Sigmoid colon (tissue), 7 donors: ENCODE results near the gene FGF12. TPM values are rescaled to one million over a fixed set of nuclear protein-coding genes. Genes with fewer than 3 reads are reported as not detected.

Source experiments
- DNase-seq: peaks from one replicate; pipeline ENCODE4 v3.0.0-alpha.2; 2019
- H3K27ac ChIP-seq, 4 donors: fragments of 200-600 bp; sonication (generic); one replicate each; pipeline ENCODE4 v1.5.1; 2016 to 2019; ENCODE audit warnings: mild to moderate bottlenecking in 1 of 4
- H3K27me3 ChIP-seq, 3 donors: fragments of 200-600 bp; sonication (generic); one replicate each; pipeline ENCODE4 v1.5.1; 2019; ENCODE audit warnings: mild to moderate bottlenecking in 1 of 3
- H3K36me3 ChIP-seq, 4 donors: fragments of 200-600 bp; sonication (generic); one replicate each; pipeline ENCODE4 v1.5.1; 2016 to 2019
- H3K4me1 ChIP-seq, 4 donors: fragments of 200-600 bp; sonication (generic); one replicate each; pipeline ENCODE4 v1.5.1; 2017 to 2019
- H3K4me3 ChIP-seq, 4 donors: fragments of 200-600 bp; sonication (generic); one replicate each; pipeline ENCODE4 v1.5.1; 2017 to 2019; ENCODE audit warnings: mild to moderate bottlenecking in 2 of 4, moderate library complexity in 1 of 4
- H3K9me3 ChIP-seq, 4 donors: fragments of 200-600 bp in 3 of 4; sonication (generic) in 3 of 4; one replicate each; pipeline versions ENCODE4 v1.5.1 to v1.6.1; 2013 to 2019
- CTCF ChIP-seq, 4 experiments: fragments of 450-650 bp in 3 of 4; fragments of 200-600 bp in 1 of 4; IDR thresholded peaks; one replicate each; pipeline ENCODE4 v1.5.1; 2016 to 2019; ENCODE audit warnings: antibody characterized with exemption in 4 of 4, mild to moderate bottlenecking in 3 of 4, moderate library complexity in 2 of 4
- EP300 ChIP-seq, 4 donors: sonication (generic); formaldehyde crosslinking; IDR thresholded peaks; one replicate each; pipeline ENCODE4 v1.6.1; 2017; ENCODE audit warnings: antibody characterized with exemption in 4 of 4
- POLR2A ChIP-seq, 2 donors: fragments of 450-650 bp; IDR thresholded peaks; one replicate each; pipeline ENCODE4 v1.6.1; 2016; ENCODE audit warnings: antibody characterized with exemption in 2 of 2, mild to moderate bottlenecking in 2 of 2, moderate library complexity in 2 of 2
- POLR2AphosphoS5 ChIP-seq, 4 donors: sonication (generic); formaldehyde crosslinking; IDR thresholded peaks; one replicate each; pipeline ENCODE4 v1.6.1; 2017; ENCODE audit warnings: antibody characterized with exemption in 4 of 4
- WGBS, 2 donors: extraction: QIAGEN DNeasy Blood & Tissue Kit; methylation state at CpG; one replicate each; pipeline ENCODE4 v1.1.7; 2013; 5-methylcytosine and 5-hydroxymethylcytosine counted together
- intact Hi-C: fragments of 100-400 bp; cut with DNase I; formaldehyde crosslinking; loops from one replicate; pipeline ENCODE4 v1.15.1; 2023
- polyA plus RNA-seq, 3 donors: library from polyadenylated mRNA; stranded (reverse); fragments of 200-250 nt; gene quantifications; one replicate each; pipeline ENCODE4 v1.2.3, GENCODE V29; 2013
- total RNA-seq, 4 donors: library from RNA; depleted of rRNA; stranded (reverse); fragments of >200 nt; gene quantifications; one replicate each; pipeline ENCODE4 v1.1.0, GENCODE V29; 2016
- donor health status: healthy with polysubstance abuse.
- donor health status: Bipolar disorder and iron deficiency.
- donor health status: healthy.

Gene FGF12
- total and polyA plus RNA-seq, 7 donors: 0.32 to 7.8 (median 1.8) TPM

GRCh38 chr3:192229866-192230265 lies 497.5 kb downstream of the FGF12 start:
- Histone ChIP-seq H3K4me1 (no peaks in the 10 kb centered on the region), H3K4me3 (no peak overlapping the region), H3K27ac (no peak overlapping the region), H3K36me3 (no peaks in the 10 kb centered on the region), H3K9me3 (no peaks in the 10 kb centered on the region), H3K27me3 (no peaks in the 10 kb centered on the region)
- no peak for DNase-seq
- WGBS, 2 donors: 76 to 92% methylated on average over 2 of the region's 2 CpGs
- no peak for TF ChIP-seq CTCF (IDR thresholded peaks at IDR 0.05)
- TF ChIP-seq EP300 (IDR thresholded peaks at IDR 0.05): no peak
- TF ChIP-seq POLR2AphosphoS5 (IDR thresholded peaks at IDR 0.05): no peak
- no peak for TF ChIP-seq POLR2A (IDR thresholded peaks at IDR 0.05)
- intact Hi-C loops: no loop called here

GRCh38 chr3:192224634-192225155 lies 502.6 kb downstream of the FGF12 start:
- Histone ChIP-seq H3K4me3 (no peak overlapping the region), H3K36me3 (no peaks in the 10 kb centered on the region), H3K9me3 (no peaks in the 10 kb centered on the region), H3K27me3 (no peaks in the 10 kb centered on the region), H3K27ac (no peak overlapping the region), H3K4me1 (no peaks in the 10 kb centered on the region)
- 73 to 76% methylated on average over 5 of the region's 5 CpGs for WGBS, 2 donors
- DNase-seq: no peak
- intact Hi-C loops: no loop called here
- TF ChIP-seq EP300 (IDR thresholded peaks at IDR 0.05): no peak
- TF ChIP-seq POLR2AphosphoS5 (IDR thresholded peaks at IDR 0.05): no peak
- no peak for TF ChIP-seq POLR2A (IDR thresholded peaks at IDR 0.05)
- TF ChIP-seq CTCF (IDR thresholded peaks at IDR 0.05): no peak

GRCh38 chr3:192223815-192224214 lies 503.5 kb downstream of the FGF12 start:
- Histone ChIP-seq H3K9me3 (no peaks in the 10 kb centered on the region), H3K27ac (no peak overlapping the region), H3K27me3 (no peaks in the 10 kb centered on the region), H3K4me3 (no peak overlapping the region), H3K36me3 (no peaks in the 10 kb centered on the region), H3K4me1 (no peaks in the 10 kb centered on the region)
- DNase-seq: no peak
- WGBS, 2 donors: 82 to 86% methylated on average over 2 of the region's 2 CpGs
- intact Hi-C loops: no loop called here
- TF ChIP-seq CTCF (IDR thresholded peaks at IDR 0.05) (no peak), POLR2A (IDR thresholded peaks at IDR 0.05) (no peak), EP300 (IDR thresholded peaks at IDR 0.05) (no peak), POLR2AphosphoS5 (IDR thresholded peaks at IDR 0.05) (no peak)

- Histone ChIP-seq H3K27me3 (no peaks in the 10 kb centered on the region), H3K4me3 (no peak overlapping the region), H3K4me1 (no peaks in the 10 kb centered on the region), H3K9me3 (no peaks in the 10 kb centered on the region), H3K36me3 (no peaks in the 10 kb centered on the region), H3K27ac (no peak overlapping the region)
- 92 to 93% methylated on average over 1 of the region's 1 CpG for WGBS, 2 donors
- DNase-seq: no peak
- no peak for TF ChIP-seq CTCF (IDR thresholded peaks at IDR 0.05)
- no peak for TF ChIP-seq EP300 (IDR thresholded peaks at IDR 0.05)
- no peak for TF ChIP-seq POLR2AphosphoS5 (IDR thresholded peaks at IDR 0.05)
- TF ChIP-seq POLR2A (IDR thresholded peaks at IDR 0.05): no peak
- intact Hi-C loops: no loop called here
Observed at GRCh38 chr3:192220915-192221314, 506.4 kb downstream of the FGF12 start.

GRCh38 chr3:192219926-192220325 lies 507.4 kb downstream of the FGF12 start:
- no peak for DNase-seq
- Histone ChIP-seq H3K9me3 (no peaks in the 10 kb centered on the region), H3K4me1 (no peaks in the 10 kb centered on the region), H3K27me3 (no peaks in the 10 kb centered on the region), H3K4me3 (no peak overlapping the region), H3K36me3 (no peaks in the 10 kb centered on the region), H3K27ac (no peak overlapping the region)
- intact Hi-C loops: no loop called here
- no peak for TF ChIP-seq POLR2AphosphoS5 (IDR thresholded peaks at IDR 0.05)
- TF ChIP-seq CTCF (IDR thresholded peaks at IDR 0.05): no peak
